SK-N-SH treated with all-trans-retinoic acid at 6 μM for 48 hours (cell line): ENCODE measurements around the gene CACNA1B.

Experiments
- ATAC-seq: fragments of 200-7000 bp; cut with Tn5 transposase; 3 replicates; pipeline ENCODE4 v1.9.1; 2020; ENCODE audit warnings: mild to moderate bottlenecking, moderate library complexity
- ARNTL ChIP-seq: fragments of 450-650 bp; formaldehyde crosslinking; IDR thresholded peaks from 2 replicates; pipeline ENCODE4 v1.5.0; 2020; ENCODE audit warnings: low read depth, mild to moderate bottlenecking, moderate library complexity, borderline replicate concordance
- BACH2 ChIP-seq: fragments of 250-450 bp; sonication (Bioruptor Pico); IDR thresholded peaks from 2 replicates; pipeline ENCODE4 v1.9.0; 2021; ENCODE audit warnings: mild to moderate bottlenecking, borderline replicate concordance
- ESRRG ChIP-seq: fragments of 250-450 bp; sonication (Bioruptor Pico); IDR thresholded peaks from 2 replicates; pipeline ENCODE4 v1.6.1; 2021; ENCODE audit warnings: mild to moderate bottlenecking
- GLIS3 ChIP-seq: fragments of 250-450 bp; sonication (Bioruptor Pico); IDR thresholded peaks from 2 replicates; pipeline ENCODE4 v1.5.0; 2020; ENCODE audit warnings: mild to moderate bottlenecking, moderate library complexity
- ISL1 ChIP-seq: fragments of 250-450 bp; sonication (Bioruptor Pico); IDR thresholded peaks from 2 replicates; pipeline ENCODE4 v2.1.2; 2022; ENCODE audit warnings: mild to moderate bottlenecking, moderate library complexity
- OSR1 ChIP-seq: fragments of 250-450 bp; sonication (Bioruptor Pico); IDR thresholded peaks from 2 replicates; pipeline ENCODE4 v1.8.0; 2022; ENCODE audit warnings: moderate library complexity, mild to moderate bottlenecking, inconsistent platforms
- PPARA ChIP-seq: fragments of 250-450 bp; sonication (Bioruptor Pico); IDR thresholded peaks from 2 replicates; pipeline ENCODE4 v1.5.0; 2020; ENCODE audit warnings: mild to moderate bottlenecking, borderline replicate concordance
- RARB ChIP-seq: fragments of 250-450 bp; sonication (Bioruptor Pico); IDR thresholded peaks from 2 replicates; pipeline ENCODE4 v1.8.0; 2021; ENCODE audit warnings: mild to moderate bottlenecking, moderate library complexity
- TOX ChIP-seq: fragments of 250-450 bp; sonication (Bioruptor Pico); IDR thresholded peaks from 2 replicates; pipeline ENCODE4 v1.8.0; 2021; ENCODE audit warnings: mild to moderate bottlenecking, moderate library complexity, borderline replicate concordance
- ZFP3 ChIP-seq: fragments of 250-450 bp; sonication (Bioruptor Pico); IDR thresholded peaks from 2 replicates; pipeline ENCODE4 v1.5.0; 2020; ENCODE audit warnings: mild to moderate bottlenecking, moderate library complexity
- ZFP30 ChIP-seq: fragments of 450-650 bp; formaldehyde crosslinking; IDR thresholded peaks from 2 replicates; pipeline ENCODE4 v1.5.0; 2022; ENCODE audit warnings: mild to moderate bottlenecking, moderate library complexity
- ZNF565 ChIP-seq: fragments of 450-650 bp; formaldehyde crosslinking; conservative IDR thresholded peaks from 2 replicates; pipeline ENCODE4 v1.5.0; 2020; ENCODE audit warnings: low read depth, mild to moderate bottlenecking, moderate library complexity
- TF ChIP-seq, protein P1 (sequence below): fragments of 250-450 bp; sonication (Bioruptor Pico); IDR thresholded peaks from 2 replicates; pipeline ENCODE4 v1.5.0; 2020; ENCODE audit warnings: mild to moderate bottlenecking, moderate library complexity
- TF ChIP-seq, protein P2 (sequence below): fragments of 250-450 bp; sonication (Bioruptor Pico); IDR thresholded peaks from 2 replicates; pipeline ENCODE4 v1.5.1; 2021; ENCODE audit warnings: mild to moderate bottlenecking, moderate library complexity
- TF ChIP-seq, protein P3 (sequence below): fragments of 250-450 bp; sonication (Bioruptor Pico); IDR thresholded peaks from 2 replicates; pipeline ENCODE4 v1.5.1; 2020; ENCODE audit warnings: low read depth, mild to moderate bottlenecking, moderate library complexity
- TF ChIP-seq, protein P4 (sequence below): fragments of 250-450 bp; sonication (Bioruptor Pico); IDR thresholded peaks from 2 replicates; pipeline ENCODE4 v1.8.0; 2020; ENCODE audit warnings: mild to moderate bottlenecking, moderate library complexity, borderline replicate concordance
- TF ChIP-seq, protein P5 (sequence below): fragments of 250-450 bp; sonication (Bioruptor Pico); IDR thresholded peaks from 2 replicates; pipeline ENCODE4 v1.8.0; 2021; ENCODE audit warnings: low read depth, mild to moderate bottlenecking, moderate library complexity, borderline replicate concordance

The CACNA1B gene

DNA sequence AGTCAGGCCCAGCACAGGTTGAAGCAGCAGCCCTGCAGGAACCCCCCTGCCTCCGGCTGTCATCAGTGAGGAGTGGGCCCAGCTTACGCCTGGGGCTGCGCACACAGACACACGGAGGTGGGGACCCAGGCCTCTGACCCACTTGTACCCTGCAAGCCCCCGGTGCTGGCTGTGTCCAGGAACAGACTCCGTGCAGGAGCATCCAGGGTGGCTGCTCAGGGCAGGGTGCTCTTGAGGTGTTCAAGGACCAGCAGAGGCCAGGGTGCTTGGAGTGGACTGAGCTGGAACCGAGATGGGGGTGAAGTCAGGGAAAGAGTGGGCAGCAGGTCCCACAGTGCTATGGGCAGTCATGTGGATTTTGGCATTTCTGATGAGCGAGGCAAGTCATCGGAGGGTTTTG lies 199.5 kb downstream of the CACNA1B start:
- ATAC-seq: no peak
- TF ChIP-seq, protein P1, sequence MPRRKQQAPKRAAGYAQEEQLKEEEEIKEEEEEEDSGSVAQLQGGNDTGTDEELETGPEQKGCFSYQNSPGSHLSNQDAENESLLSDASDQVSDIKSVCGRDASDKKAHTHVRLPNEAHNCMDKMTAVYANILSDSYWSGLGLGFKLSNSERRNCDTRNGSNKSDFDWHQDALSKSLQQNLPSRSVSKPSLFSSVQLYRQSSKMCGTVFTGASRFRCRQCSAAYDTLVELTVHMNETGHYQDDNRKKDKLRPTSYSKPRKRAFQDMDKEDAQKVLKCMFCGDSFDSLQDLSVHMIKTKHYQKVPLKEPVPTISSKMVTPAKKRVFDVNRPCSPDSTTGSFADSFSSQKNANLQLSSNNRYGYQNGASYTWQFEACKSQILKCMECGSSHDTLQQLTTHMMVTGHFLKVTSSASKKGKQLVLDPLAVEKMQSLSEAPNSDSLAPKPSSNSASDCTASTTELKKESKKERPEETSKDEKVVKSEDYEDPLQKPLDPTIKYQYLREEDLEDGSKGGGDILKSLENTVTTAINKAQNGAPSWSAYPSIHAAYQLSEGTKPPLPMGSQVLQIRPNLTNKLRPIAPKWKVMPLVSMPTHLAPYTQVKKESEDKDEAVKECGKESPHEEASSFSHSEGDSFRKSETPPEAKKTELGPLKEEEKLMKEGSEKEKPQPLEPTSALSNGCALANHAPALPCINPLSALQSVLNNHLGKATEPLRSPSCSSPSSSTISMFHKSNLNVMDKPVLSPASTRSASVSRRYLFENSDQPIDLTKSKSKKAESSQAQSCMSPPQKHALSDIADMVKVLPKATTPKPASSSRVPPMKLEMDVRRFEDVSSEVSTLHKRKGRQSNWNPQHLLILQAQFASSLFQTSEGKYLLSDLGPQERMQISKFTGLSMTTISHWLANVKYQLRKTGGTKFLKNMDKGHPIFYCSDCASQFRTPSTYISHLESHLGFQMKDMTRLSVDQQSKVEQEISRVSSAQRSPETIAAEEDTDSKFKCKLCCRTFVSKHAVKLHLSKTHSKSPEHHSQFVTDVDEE (CRISPR knock-in tag): no peak
- TF ChIP-seq OSR1 (CRISPR knock-in tag) (no peak), TOX (CRISPR knock-in tag) (no peak), ZNF565 (CRISPR knock-in tag) (no peak), ISL1 (no peak), ESRRG (CRISPR knock-in tag) (no peak), BACH2 (CRISPR knock-in tag) (no peak), ZFP3 (CRISPR knock-in tag) (no peak), ARNTL (CRISPR knock-in tag) (no peak)
- TF ChIP-seq, protein P2, sequence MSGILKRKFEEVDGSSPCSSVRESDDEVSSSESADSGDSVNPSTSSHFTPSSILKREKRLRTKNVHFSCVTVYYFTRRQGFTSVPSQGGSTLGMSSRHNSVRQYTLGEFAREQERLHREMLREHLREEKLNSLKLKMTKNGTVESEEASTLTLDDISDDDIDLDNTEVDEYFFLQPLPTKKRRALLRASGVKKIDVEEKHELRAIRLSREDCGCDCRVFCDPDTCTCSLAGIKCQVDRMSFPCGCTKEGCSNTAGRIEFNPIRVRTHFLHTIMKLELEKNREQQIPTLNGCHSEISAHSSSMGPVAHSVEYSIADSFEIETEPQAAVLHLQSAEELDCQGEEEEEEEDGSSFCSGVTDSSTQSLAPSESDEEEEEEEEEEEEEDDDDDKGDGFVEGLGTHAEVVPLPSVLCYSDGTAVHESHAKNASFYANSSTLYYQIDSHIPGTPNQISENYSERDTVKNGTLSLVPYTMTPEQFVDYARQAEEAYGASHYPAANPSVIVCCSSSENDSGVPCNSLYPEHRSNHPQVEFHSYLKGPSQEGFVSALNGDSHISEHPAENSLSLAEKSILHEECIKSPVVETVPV (CRISPR knock-in tag): no peak

DNA sequence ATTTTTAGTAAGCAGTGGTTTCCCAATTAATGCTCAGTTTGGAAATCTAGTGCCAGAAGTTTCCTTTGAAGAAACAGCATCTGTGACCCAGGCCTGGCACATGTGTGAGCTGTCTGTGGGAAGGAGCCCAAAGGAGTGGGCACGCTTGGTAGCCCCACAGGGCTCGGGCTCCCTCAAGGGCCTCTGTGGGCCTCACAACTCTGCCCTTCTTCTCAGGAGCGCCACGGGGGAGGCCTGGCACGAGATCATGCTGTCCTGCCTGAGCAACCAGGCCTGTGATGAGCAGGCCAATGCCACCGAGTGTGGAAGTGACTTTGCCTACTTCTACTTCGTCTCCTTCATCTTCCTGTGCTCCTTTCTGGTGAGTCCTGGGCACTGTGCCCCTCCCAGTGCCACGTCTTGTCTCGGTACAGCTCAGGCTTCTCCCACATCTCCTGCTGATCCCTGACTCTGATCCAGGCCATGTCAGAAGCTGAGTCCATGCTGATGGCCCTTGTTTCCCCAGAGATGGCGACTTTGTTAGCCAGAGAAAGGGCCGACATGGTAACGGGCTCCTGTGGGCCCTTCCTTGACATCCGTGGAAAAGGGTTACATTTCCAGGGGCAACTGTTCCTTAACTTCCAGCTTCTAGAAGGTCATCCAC lies 200.4 kb downstream of the CACNA1B start:
- ATAC-seq: no peak
- TF ChIP-seq ZFP30 (CRISPR knock-in tag) (no peak), GLIS3 (CRISPR knock-in tag) (no peak), PPARA (CRISPR knock-in tag) (no peak), ISL1 (no peak), ARNTL (CRISPR knock-in tag) (no peak), RARB (CRISPR knock-in tag) (no peak)
- TF ChIP-seq, protein P3, sequence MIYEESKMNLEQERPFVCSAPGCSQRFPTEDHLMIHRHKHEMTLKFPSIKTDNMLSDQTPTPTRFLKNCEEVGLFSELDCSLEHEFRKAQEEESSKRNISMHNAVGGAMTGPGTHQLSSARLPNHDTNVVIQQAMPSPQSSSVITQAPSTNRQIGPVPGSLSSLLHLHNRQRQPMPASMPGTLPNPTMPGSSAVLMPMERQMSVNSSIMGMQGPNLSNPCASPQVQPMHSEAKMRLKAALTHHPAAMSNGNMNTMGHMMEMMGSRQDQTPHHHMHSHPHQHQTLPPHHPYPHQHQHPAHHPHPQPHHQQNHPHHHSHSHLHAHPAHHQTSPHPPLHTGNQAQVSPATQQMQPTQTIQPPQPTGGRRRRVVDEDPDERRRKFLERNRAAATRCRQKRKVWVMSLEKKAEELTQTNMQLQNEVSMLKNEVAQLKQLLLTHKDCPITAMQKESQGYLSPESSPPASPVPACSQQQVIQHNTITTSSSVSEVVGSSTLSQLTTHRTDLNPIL (CRISPR knock-in tag): no peak
- TF ChIP-seq, protein P4, sequence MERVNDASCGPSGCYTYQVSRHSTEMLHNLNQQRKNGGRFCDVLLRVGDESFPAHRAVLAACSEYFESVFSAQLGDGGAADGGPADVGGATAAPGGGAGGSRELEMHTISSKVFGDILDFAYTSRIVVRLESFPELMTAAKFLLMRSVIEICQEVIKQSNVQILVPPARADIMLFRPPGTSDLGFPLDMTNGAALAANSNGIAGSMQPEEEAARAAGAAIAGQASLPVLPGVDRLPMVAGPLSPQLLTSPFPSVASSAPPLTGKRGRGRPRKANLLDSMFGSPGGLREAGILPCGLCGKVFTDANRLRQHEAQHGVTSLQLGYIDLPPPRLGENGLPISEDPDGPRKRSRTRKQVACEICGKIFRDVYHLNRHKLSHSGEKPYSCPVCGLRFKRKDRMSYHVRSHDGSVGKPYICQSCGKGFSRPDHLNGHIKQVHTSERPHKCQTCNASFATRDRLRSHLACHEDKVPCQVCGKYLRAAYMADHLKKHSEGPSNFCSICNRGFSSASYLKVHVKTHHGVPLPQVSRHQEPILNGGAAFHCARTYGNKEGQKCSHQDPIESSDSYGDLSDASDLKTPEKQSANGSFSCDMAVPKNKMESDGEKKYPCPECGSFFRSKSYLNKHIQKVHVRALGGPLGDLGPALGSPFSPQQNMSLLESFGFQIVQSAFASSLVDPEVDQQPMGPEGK (CRISPR knock-in tag): no peak
- TF ChIP-seq, protein P5, sequence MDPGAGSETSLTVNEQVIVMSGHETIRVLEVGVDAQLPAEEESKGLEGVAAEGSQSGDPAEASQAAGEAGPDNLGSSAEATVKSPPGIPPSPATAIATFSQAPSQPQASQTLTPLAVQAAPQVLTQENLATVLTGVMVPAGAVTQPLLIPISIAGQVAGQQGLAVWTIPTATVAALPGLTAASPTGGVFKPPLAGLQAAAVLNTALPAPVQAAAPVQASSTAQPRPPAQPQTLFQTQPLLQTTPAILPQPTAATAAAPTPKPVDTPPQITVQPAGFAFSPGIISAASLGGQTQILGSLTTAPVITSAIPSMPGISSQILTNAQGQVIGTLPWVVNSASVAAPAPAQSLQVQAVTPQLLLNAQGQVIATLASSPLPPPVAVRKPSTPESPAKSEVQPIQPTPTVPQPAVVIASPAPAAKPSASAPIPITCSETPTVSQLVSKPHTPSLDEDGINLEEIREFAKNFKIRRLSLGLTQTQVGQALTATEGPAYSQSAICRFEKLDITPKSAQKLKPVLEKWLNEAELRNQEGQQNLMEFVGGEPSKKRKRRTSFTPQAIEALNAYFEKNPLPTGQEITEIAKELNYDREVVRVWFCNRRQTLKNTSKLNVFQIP (CRISPR knock-in tag): no peak
- TF ChIP-seq, protein P2 (CRISPR knock-in tag): no peak
- TF ChIP-seq, protein P1 (CRISPR knock-in tag): no peak
